ENCODE results near the gene SPTAN1.

SPTAN1 gene

DNA sequence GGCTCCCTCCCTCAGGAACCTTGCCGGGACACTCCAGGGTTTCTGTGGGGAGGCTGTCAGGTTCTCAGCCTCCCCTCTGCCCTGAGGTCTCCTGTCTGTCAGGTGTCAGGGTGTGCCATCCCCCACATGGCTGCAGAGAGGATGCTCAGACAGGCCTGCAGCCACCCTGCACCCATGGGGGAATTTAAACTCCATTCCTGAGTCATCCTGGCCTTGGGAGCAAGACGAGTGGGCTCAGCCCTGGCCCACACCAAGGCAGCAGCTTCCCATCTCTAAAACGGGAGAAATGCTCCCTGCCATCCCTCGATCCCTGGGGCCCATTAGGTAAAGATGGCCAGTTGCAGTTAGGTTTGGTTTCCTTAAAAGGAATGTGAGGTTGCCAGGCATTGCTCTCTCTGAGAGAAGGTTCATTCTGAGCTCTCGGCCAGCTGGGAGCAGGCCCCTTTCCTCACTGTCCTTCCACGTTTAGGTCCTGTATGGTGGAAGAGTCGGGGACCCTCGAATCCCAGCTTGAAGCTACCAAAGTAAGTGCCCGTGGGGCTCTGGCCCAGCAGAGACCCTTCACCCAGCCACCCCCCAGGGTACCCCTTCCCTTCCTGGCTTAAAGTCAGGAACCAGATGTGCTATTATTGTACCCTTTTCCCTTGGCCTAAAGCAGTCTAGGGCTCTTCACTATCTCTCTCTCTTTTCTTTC, 77.6 kb downstream of the SPTAN1 start:
- peaks cover 85% of the 10 kb centered on the region for H3K36me3 ChIP-seq (ENCODE audit: control insufficient read depth, insufficient read depth, low read length)
- H3K9me3 ChIP-seq (ENCODE audit: control insufficient read depth, low read length), result no peaks in the 10 kb centered on the region
- H3K4me1 ChIP-seq (ENCODE audit: control insufficient read depth, insufficient read depth, low read length), result peaks cover 11% of the 10 kb centered on the region
- no peaks in the 10 kb centered on the region for H3K27me3 ChIP-seq (ENCODE audit: control insufficient read depth, insufficient read depth, low read length, poor library complexity, severe bottlenecking)
- H3K4me3 ChIP-seq (ENCODE audit: insufficient read depth, low read depth, low read length), result no peak overlapping the region
- no peak overlapping the region for H3K27ac ChIP-seq (ENCODE audit: insufficient read depth, low read depth, low read length, poor library complexity, severe bottlenecking)
- 83% methylated on average over 9 of the region's 9 CpGs for WGBS, 2 experiments

DNA sequence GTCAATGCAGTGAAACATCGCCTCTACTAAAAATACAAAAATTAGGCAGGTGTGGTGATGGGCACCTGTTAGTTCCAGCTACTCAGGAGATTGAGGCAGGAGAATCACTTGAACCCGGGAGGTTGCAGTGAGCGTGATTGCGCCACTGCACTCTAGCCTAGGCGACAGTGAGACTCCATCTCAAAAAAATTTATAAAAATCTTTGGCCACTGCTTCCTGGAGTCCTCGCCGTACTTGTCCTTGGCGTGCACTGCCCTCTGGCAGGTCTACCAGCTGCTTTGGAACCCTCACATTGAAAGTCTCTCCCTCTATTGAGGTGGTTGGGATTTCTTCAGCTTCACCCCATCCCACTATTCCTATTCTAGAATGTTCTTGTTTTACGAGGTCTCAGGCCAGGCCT, 79.2 kb downstream of the SPTAN1 start:
- Histone ChIP-seq H3K36me3 (ENCODE audit: control insufficient read depth, insufficient read depth, low read length) (peaks cover 79% of the 10 kb centered on the region), H3K4me1 (ENCODE audit: control insufficient read depth, insufficient read depth, low read length) (peaks cover 17% of the 10 kb centered on the region), H3K4me3 (ENCODE audit: insufficient read depth, low read depth, low read length) (no peak overlapping the region), H3K9me3 (ENCODE audit: control insufficient read depth, low read length) (no peaks in the 10 kb centered on the region), H3K27me3 (ENCODE audit: control insufficient read depth, insufficient read depth, low read length, poor library complexity, severe bottlenecking) (no peaks in the 10 kb centered on the region), H3K27ac (ENCODE audit: insufficient read depth, low read depth, low read length, poor library complexity, severe bottlenecking) (no peak overlapping the region)
- WGBS, 2 experiments, result 94 to 98% methylated on average over 9 of the region's 9 CpGs

DNA sequence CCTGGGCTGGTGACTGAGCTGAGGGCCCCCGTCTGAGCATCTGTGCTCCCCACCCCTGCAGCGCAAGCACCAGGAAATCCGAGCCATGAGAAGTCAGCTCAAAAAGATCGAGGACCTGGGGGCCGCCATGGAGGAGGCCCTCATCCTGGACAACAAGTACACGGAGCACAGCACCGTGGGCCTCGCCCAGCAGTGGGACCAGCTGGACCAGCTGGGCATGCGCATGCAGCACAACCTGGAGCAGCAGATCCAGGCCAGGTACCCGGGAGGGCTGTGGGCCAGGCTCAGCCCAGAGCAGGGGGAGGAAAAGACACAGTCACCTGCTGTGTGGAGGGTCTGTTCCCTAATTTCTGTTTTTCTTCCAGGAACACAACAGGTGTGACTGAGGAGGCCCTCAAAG, 79.7 kb downstream of the SPTAN1 start:
- Histone ChIP-seq H3K36me3 (ENCODE audit: control insufficient read depth, insufficient read depth, low read length) (peaks cover 76% of the 10 kb centered on the region), H3K27ac (ENCODE audit: insufficient read depth, low read depth, low read length, poor library complexity, severe bottlenecking) (no peak overlapping the region), H3K9me3 (ENCODE audit: control insufficient read depth, low read length) (no peaks in the 10 kb centered on the region), H3K4me1 (ENCODE audit: control insufficient read depth, insufficient read depth, low read length) (peaks cover 17% of the 10 kb centered on the region), H3K4me3 (ENCODE audit: insufficient read depth, low read depth, low read length) (no peak overlapping the region), H3K27me3 (ENCODE audit: control insufficient read depth, insufficient read depth, low read length, poor library complexity, severe bottlenecking) (no peaks in the 10 kb centered on the region)
- 96% methylated on average over 10 of the region's 10 CpGs for WGBS, 2 experiments

DNA sequence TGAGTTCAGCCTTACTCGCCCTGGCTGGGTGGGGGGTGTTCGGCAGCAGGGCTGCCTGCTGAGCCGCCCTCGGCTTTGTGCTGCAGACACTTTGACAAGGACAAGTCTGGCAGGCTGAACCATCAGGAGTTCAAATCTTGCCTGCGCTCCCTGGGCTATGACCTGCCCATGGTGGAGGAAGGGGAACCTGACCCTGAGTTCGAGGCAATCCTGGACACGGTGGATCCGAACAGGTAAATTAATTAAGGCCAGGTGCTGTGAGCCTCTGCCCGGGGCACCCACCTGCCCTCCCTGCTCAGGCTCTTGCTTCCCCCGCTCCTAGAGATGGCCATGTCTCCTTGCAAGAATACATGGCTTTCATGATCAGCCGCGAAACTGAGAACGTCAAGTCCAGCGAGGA, 80.1 kb downstream of the SPTAN1 start:
- no peak overlapping the region for H3K27ac ChIP-seq (ENCODE audit: insufficient read depth, low read depth, low read length, poor library complexity, severe bottlenecking)
- H3K36me3 ChIP-seq (ENCODE audit: control insufficient read depth, insufficient read depth, low read length), result peaks cover 72% of the 10 kb centered on the region
- peaks cover 17% of the 10 kb centered on the region for H3K4me1 ChIP-seq (ENCODE audit: control insufficient read depth, insufficient read depth, low read length)
- H3K9me3 ChIP-seq (ENCODE audit: control insufficient read depth, low read length), result no peaks in the 10 kb centered on the region
- no peaks in the 10 kb centered on the region for H3K27me3 ChIP-seq (ENCODE audit: control insufficient read depth, insufficient read depth, low read length, poor library complexity, severe bottlenecking)
- 96% methylated on average over 14 of the region's 14 CpGs for WGBS, 2 experiments
- H3K4me3 ChIP-seq (ENCODE audit: insufficient read depth, low read depth, low read length), result no peak overlapping the region

DNA sequence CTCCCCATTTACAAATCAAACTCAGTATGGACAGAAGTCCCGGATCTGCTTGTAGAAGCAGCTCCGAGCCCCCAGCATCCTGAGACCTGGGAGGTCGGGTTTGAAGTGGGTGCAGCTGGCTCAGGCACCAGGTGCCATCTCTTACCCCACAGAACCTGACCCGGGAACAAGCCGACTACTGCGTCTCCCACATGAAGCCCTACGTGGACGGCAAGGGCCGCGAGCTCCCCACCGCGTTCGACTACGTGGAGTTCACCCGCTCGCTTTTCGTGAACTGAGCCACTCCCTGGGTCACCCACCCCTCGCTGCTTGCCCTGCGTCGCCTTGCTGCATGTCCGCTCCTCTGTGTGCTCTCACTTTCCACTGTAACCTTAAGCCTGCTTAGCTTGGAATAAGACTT, 80.7 kb downstream of the SPTAN1 start:
- peaks cover 66% of the 10 kb centered on the region for H3K36me3 ChIP-seq (ENCODE audit: control insufficient read depth, insufficient read depth, low read length)
- H3K27me3 ChIP-seq (ENCODE audit: control insufficient read depth, insufficient read depth, low read length, poor library complexity, severe bottlenecking), result no peaks in the 10 kb centered on the region
- peaks cover 13% of the 10 kb centered on the region for H3K4me1 ChIP-seq (ENCODE audit: control insufficient read depth, insufficient read depth, low read length)
- no peak overlapping the region for H3K27ac ChIP-seq (ENCODE audit: insufficient read depth, low read depth, low read length, poor library complexity, severe bottlenecking)
- no peaks in the 10 kb centered on the region for H3K9me3 ChIP-seq (ENCODE audit: control insufficient read depth, low read length)
- WGBS, 2 experiments, result 95% methylated on average over 21 of the region's 21 CpGs
- H3K4me3 ChIP-seq (ENCODE audit: insufficient read depth, low read depth, low read length), result no peak overlapping the region

DNA sequence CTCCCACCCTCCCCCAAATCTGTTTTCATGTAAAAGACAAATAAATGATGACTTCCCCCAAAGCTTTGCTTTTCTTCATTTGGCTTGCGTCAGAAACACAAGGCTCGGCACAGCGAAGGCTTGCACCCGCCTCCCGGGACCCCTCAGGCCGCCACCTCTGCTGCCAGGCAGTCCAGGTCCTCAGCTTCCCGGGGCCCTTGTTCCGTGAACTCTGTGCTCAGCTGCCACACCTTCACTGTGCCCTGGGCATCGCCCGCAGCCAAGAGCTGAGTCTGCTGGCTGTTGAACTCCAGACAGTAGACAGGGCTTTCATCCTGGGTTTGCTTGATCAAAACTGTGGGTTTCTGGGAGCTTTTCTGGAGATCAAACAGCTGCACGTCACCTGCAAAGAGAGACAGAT, 81.2 kb downstream of the SPTAN1 start:
- H3K27ac ChIP-seq (ENCODE audit: insufficient read depth, low read depth, low read length, poor library complexity, severe bottlenecking), result no peak overlapping the region
- H3K4me1 ChIP-seq (ENCODE audit: control insufficient read depth, insufficient read depth, low read length), result peaks cover 8% of the 10 kb centered on the region
- no peaks in the 10 kb centered on the region for H3K9me3 ChIP-seq (ENCODE audit: control insufficient read depth, low read length)
- H3K36me3 ChIP-seq (ENCODE audit: control insufficient read depth, insufficient read depth, low read length), result peaks cover 66% of the 10 kb centered on the region
- H3K4me3 ChIP-seq (ENCODE audit: insufficient read depth, low read depth, low read length), result no peak overlapping the region
- no peaks in the 10 kb centered on the region for H3K27me3 ChIP-seq (ENCODE audit: control insufficient read depth, insufficient read depth, low read length, poor library complexity, severe bottlenecking)
- 95 to 96% methylated on average over 11 of the region's 11 CpGs for whole genome bisulfite sequencing, 2 experiments

DNA sequence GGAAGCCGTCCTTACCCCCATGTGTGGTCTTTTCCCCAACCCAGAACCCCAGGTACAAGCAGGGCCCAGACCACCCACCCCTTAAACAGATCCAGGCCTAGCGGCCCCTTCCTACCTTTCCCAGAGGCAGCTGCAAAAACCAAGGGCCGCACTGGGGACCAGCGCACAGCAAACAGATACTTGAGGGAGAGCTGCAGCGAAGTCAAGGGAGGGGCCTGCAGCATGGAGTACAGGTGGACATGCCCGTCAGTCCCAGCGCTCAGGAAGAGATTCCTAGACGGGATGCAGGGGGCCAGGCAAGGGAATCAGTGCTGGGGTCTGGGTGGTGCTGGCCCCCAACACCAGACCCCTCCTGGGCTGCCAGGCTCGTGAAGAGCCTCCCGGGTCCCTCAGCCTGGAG, 81.7 kb downstream of the SPTAN1 start:
- WGBS, 2 experiments, result 94 to 96% methylated on average over 10 of the region's 10 CpGs
- Histone ChIP-seq H3K4me3 (ENCODE audit: insufficient read depth, low read depth, low read length) (no peak overlapping the region), H3K4me1 (ENCODE audit: control insufficient read depth, insufficient read depth, low read length) (peaks cover 6% of the 10 kb centered on the region), H3K9me3 (ENCODE audit: control insufficient read depth, low read length) (no peaks in the 10 kb centered on the region), H3K27ac (ENCODE audit: insufficient read depth, low read depth, low read length, poor library complexity, severe bottlenecking) (peak overlapping the region; percentile 16), H3K27me3 (ENCODE audit: control insufficient read depth, insufficient read depth, low read length, poor library complexity, severe bottlenecking) (no peaks in the 10 kb centered on the region), H3K36me3 (ENCODE audit: control insufficient read depth, insufficient read depth, low read length) (peaks cover 69% of the 10 kb centered on the region)

DNA sequence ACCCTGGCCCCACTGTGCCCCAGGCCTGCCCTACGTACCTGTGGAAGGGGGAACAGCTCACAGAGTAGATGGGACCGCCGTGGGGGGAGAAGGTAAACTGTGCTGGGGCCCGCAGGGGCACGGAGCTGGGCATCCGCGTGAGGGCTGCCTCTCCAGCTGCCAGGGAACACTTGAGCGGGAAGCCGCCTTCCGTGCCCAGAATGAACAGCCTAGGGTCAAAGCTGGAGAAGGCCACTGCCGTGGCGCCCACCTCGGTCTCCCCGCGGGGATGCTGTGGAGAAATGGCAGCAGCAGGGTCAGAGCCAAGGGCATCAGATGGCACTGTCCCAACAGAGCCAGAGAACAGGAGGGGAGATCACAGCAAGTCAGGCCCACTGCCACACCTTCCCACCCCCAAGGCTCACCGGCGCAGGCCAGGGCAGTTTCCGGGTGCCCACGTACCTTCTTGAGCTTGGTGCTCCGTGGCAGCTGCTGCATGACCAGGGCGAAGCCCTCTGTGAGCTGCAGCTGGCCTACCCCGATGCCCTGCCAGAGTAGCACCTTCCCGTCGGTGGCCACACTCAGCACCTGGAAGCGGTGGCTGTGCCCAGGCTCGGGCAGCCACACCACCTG, 82.4 kb downstream of the SPTAN1 start:
- Histone ChIP-seq H3K9me3 (ENCODE audit: control insufficient read depth, low read length) (no peaks in the 10 kb centered on the region), H3K36me3 (ENCODE audit: control insufficient read depth, insufficient read depth, low read length) (peaks cover 62% of the 10 kb centered on the region), H3K27ac (ENCODE audit: insufficient read depth, low read depth, low read length, poor library complexity, severe bottlenecking) (no peak overlapping the region)

DNA sequence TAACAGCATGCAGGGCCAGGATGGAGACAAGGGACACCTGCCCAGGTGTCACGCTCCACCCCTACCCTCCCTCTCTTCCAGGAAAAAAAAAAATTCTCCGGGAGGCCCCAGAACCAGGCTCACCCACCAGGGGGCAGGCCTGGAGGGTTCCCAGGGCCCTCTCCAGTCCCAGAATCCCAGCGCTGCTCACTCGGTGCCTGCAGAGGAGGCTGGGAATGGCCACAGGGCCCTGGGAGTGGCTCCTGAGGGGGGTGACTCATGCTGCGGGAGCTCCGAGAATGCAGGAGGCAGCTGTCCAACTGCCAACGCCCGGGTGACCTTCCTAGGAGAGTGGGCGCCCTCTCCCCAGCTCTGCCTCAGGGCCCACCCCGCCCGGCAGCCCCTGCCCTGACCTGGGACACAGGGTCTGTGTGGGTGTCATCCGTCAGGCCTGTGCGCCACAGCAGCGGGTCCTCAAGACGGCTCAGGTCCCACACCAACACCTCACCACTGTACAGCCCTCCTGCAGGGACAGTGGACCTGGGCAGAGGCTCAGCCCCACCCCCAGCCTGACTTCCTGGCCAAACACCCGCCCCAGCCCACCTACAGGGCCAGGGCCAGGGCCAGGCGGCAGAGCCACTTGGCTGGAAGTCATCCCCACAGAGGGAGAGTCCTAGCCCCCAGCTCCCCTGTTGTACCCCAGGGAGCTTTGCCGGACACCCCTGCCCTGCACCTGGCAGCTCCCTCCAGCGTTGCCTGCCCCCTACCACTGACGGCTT, 83.1 kb downstream of the SPTAN1 start:
- Histone ChIP-seq H3K4me1 (ENCODE audit: control insufficient read depth, insufficient read depth, low read length) (peaks cover 6% of the 10 kb centered on the region), H3K27ac (ENCODE audit: insufficient read depth, low read depth, low read length, poor library complexity, severe bottlenecking) (peak overlapping the region; percentile 74), H3K4me3 (ENCODE audit: insufficient read depth, low read depth, low read length) (no peak overlapping the region), H3K36me3 (ENCODE audit: control insufficient read depth, insufficient read depth, low read length) (peaks cover 59% of the 10 kb centered on the region), H3K9me3 (ENCODE audit: control insufficient read depth, low read length) (no peaks in the 10 kb centered on the region), H3K27me3 (ENCODE audit: control insufficient read depth, insufficient read depth, low read length, poor library complexity, severe bottlenecking) (no peaks in the 10 kb centered on the region)
- 74 to 75% methylated on average over 20 of the region's 20 CpGs for WGBS, 2 experiments

More for the DNA sequence above, 82.4 kb downstream of the SPTAN1 start:
- peaks cover 6% of the 10 kb centered on the region for H3K4me1 ChIP-seq (ENCODE audit: control insufficient read depth, insufficient read depth, low read length)
- WGBS, 2 experiments, result 91% methylated on average over 26 of the region's 26 CpGs
- no peak overlapping the region for H3K4me3 ChIP-seq (ENCODE audit: insufficient read depth, low read depth, low read length)
- no peaks in the 10 kb centered on the region for H3K27me3 ChIP-seq (ENCODE audit: control insufficient read depth, insufficient read depth, low read length, poor library complexity, severe bottlenecking)

DNA sequence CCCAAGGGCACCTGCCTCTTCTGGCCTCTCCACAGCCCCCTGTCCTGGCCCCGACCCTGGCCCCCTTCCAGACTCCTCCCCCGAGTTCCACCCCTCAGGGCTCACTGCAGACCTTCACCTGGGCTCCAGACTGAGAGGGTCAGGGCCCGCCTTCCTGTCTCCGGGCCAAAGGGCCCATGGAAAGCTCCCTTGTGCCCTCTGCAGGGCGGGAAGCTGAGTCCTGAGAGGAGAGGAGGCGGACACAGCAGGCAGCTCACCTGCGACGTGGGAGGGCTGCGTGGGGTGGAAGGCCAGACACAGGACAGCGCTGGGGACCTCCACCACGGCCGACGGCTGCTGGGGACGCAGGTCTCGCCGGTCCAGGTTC, 83.6 kb downstream of the SPTAN1 start:
- no peaks in the 10 kb centered on the region for H3K9me3 ChIP-seq (ENCODE audit: control insufficient read depth, low read length)
- peaks cover 57% of the 10 kb centered on the region for H3K36me3 ChIP-seq (ENCODE audit: control insufficient read depth, insufficient read depth, low read length)
- WGBS, 2 experiments, result 74 to 75% methylated on average over 16 of the region's 16 CpGs
- no peaks in the 10 kb centered on the region for H3K27me3 ChIP-seq (ENCODE audit: control insufficient read depth, insufficient read depth, low read length, poor library complexity, severe bottlenecking)
- peaks cover 6% of the 10 kb centered on the region for H3K4me1 ChIP-seq (ENCODE audit: control insufficient read depth, insufficient read depth, low read length)
- peak overlapping the region; percentile 74 for H3K27ac ChIP-seq (ENCODE audit: insufficient read depth, low read depth, low read length, poor library complexity, severe bottlenecking)
- no peak overlapping the region for H3K4me3 ChIP-seq (ENCODE audit: insufficient read depth, low read depth, low read length)

Data from ectodermal cell (in vitro differentiated cells).